HG03066 (cell line): Measurements from ENCODE around the gene PARP6.
"Not testable (repeated sequence)": the region's sequence is repeated elsewhere in the genome, so short reads cannot be mapped to it uniquely, and the experiment has no call there.

Source experiments
- ATAC-seq: cut with Tn5 transposase; IDR thresholded peaks from one replicate; pipeline ENCODE4 v1.9.1; 2021; ENCODE audit warnings: low read depth; ENCODE audit not compliant: unreplicated experiment

The PARP6 gene

GRCh38 chr15:72280751-72281150, 8.4 kb upstream of the PARP6 start:
- ATAC-seq: no peak

GRCh38 chr15:72278737-72279136, 6.4 kb upstream of the PARP6 start:
- no peak for ATAC-seq

- ATAC-seq: no peak
Measured at GRCh38 chr15:72276326-72276700, 4.0 kb upstream of the PARP6 start.

GRCh38 chr15:72275635-72276325, 3.4 kb upstream of the PARP6 start:
- ATAC-seq: not testable (repeated sequence)

GRCh38 chr15:72272997-72273352, 621 bp upstream of the PARP6 start:
- ATAC-seq: no peak

- ATAC-seq: no peak
Measured at GRCh38 chr15:72271895-72272212, 500 bp downstream of the PARP6 start.

- no peak for ATAC-seq
Measured at GRCh38 chr15:72271221-72271620, 1.1 kb downstream of the PARP6 start.

GRCh38 chr15:72269739-72270138, 2.6 kb downstream of the PARP6 start:
- ATAC-seq: no peak

- ATAC-seq: no peak
Measured at GRCh38 chr15:72265031-72265430, 7.3 kb downstream of the PARP6 start.

GRCh38 chr15:72252663-72253299, 19.6 kb downstream of the PARP6 start:
- ATAC-seq: no peak

GRCh38 chr15:72249142-72249810, 23.1 kb downstream of the PARP6 start:
- ATAC-seq: no peak

GRCh38 chr15:72248514-72248913, 23.8 kb downstream of the PARP6 start:
- ATAC-seq: no peak

- no peak for ATAC-seq
Measured at GRCh38 chr15:72242775-72243370, 29.5 kb downstream of the PARP6 start.

- ATAC-seq: no peak
Measured at GRCh38 chr15:72239652-72240051, 32.7 kb downstream of the PARP6 start.

- ATAC-seq: no peak
Measured at GRCh38 chr15:72238586-72238985, 33.8 kb downstream of the PARP6 start.

GRCh38 chr15:72237853-72238224, 34.5 kb downstream of the PARP6 start:
- ATAC-seq: no peak

GRCh38 chr15:72237029-72237852, 35.1 kb downstream of the PARP6 start:
- ATAC-seq: peak; percentile 72

- ATAC-seq: no peak
Measured at GRCh38 chr15:72236381-72237003, 35.9 kb downstream of the PARP6 start.

- no peak for ATAC-seq
Measured at GRCh38 chr15:72235298-72235697, 37.1 kb downstream of the PARP6 start.

GRCh38 chr15:72233769-72234168, 38.6 kb downstream of the PARP6 start:
- ATAC-seq: no peak
